AG04449 (cell line): Measurements from ENCODE around the gene CXCL6.

ENCODE experiments used
- CTCF ChIA-PET: fragments of 350-600 bp; formaldehyde crosslinking; extraction: SDS; loops from one replicate; lab custom pipeline; 2021; ENCODE audit warnings: antibody characterized with exemption; lab: Yijun Ruan, JAX
- POLR2A ChIA-PET: fragments of 400-600, 350-600 bp; formaldehyde crosslinking; extraction: SDS; loops from one replicate; lab custom pipeline; 2020; ENCODE audit warnings: antibody characterized with exemption, inconsistent platforms; lab: Yijun Ruan, JAX
- DNase-seq: peaks from one replicate; pipeline ENCODE4 v3.0.0-alpha.2; 2010; ENCODE audit warnings: low read depth, low spot score
- H3K4me3 ChIP-seq: 2 replicates; pipeline ENCODE4 v1.5.1; 2011; ENCODE audit warnings: low read depth, mild to moderate bottlenecking, control low read depth, low read length
- TF ChIP-seq, protein P1 (sequence below): IDR thresholded peaks from one replicate; pipeline ENCODE4 v1.5.1; 2011; ENCODE audit warnings: mild to moderate bottlenecking, moderate library complexity, low read length, control low read depth, inconsistent platforms; ENCODE audit not compliant: insufficient read depth; ENCODE audit errors: missing control alignments

The CXCL6 gene

DNA sequence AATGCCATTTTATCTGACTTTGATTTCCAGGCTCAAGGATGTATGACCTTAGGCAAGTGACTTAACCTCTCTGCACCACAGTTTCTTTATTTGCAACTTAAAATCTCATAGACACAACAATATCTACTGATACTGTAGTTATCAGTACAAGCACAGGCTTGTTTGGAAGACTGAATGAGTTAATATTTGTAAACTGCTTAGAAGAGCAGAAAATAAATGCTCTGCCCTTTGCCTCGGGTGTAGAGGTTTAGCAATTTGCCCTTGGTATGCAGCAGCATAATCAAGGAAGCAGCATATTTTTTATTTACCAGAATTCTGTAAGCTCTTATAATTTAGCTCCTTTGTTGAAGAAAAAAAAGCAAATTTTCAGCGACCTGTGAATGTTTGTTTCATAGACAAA, 29.8 kb downstream of the CXCL6 start:
- DNase-seq, result no peak
- CTCF ChIA-PET, result interaction anchor here (1.2 kb wide), 1 partner anchor 16 kb away, joined by 3 read pairs; no protein-coding TSS in a partner anchor
- H3K4me3 ChIP-seq, result no peak overlapping the region
- TF ChIP-seq, protein P1, sequence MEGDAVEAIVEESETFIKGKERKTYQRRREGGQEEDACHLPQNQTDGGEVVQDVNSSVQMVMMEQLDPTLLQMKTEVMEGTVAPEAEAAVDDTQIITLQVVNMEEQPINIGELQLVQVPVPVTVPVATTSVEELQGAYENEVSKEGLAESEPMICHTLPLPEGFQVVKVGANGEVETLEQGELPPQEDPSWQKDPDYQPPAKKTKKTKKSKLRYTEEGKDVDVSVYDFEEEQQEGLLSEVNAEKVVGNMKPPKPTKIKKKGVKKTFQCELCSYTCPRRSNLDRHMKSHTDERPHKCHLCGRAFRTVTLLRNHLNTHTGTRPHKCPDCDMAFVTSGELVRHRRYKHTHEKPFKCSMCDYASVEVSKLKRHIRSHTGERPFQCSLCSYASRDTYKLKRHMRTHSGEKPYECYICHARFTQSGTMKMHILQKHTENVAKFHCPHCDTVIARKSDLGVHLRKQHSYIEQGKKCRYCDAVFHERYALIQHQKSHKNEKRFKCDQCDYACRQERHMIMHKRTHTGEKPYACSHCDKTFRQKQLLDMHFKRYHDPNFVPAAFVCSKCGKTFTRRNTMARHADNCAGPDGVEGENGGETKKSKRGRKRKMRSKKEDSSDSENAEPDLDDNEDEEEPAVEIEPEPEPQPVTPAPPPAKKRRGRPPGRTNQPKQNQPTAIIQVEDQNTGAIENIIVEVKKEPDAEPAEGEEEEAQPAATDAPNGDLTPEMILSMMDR, result no peak
- POLR2A ChIA-PET, result no interaction called here

DNA sequence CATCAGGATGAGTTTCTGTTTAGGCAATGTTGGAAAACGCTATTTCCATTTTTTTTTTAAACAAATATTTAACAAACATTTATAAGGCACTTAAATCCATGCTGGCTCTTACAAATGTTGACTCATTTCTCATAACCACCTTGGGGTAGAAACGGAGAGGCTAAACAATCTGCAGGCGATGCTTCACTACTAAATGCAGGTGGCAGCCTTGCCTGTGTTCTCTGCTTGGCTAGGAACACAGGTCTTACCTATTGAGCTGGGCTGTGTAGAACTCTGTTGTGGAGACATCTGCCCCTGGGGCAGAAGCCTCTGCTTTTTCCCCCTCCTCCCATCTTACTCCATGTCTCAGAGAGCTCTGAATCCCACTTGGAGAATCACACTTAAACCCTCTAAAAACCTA, 31.3 kb downstream of the CXCL6 start:
- ChIA-PET CTCF (interaction anchor here (1.1 to 1.6 kb wide), 2 partner anchors 11 to 24 kb away, joined by 3 to 4 read pairs; no protein-coding TSS in a partner anchor), POLR2A (no interaction called here)
- TF ChIP-seq, protein P1, result no peak
- H3K4me3 ChIP-seq, result no peak overlapping the region
- no peak for DNase-seq

DNA sequence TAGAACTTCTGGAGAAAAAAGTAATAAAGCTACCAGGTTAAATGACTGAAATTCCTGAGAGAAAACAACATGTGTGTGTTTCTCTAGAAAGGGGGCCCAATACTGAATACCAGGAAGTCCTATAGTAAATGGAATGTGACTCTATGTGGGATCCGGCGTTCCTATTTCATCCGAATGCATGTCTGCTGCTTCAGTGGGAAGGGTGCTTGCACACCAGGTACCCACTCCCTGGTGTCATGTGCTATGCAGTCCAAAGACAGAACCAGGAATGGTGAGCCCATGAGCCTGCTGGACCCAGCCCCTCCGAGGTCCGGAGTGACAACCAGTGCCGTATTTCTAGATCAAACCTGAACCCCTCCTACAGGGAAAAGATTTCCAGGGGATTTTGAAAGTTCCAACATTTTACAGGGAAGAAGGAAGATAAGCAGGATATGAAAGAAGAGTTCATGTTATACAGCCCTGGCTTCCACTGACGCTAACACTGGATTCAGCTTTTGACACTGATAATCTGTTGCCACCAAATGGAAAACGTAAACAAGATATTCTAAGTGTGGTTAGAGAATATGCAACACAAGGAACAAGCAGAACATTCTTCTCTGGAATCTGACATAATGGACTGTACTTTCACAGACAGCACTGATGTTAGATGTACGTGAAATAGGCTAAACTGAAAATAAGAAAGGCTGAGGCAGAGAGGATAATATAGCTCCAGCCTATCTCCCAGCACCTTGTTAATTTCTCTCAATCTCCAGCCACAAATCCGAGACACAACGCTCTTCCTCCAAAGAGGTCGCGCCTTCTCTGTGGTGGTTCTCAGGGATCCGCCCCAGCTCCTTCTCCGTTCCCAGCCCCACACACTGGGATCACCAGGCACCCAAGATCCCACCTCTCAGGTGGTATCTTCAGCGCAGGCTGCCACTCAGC, 32.0 kb downstream of the CXCL6 start:
- ChIA-PET POLR2A (no interaction called here), CTCF (interaction anchor here (1.0 to 1.6 kb wide), 6 partner anchors 9 to 138 kb away, joined by 3 to 6 read pairs (median 4); no protein-coding TSS in a partner anchor)
- TF ChIP-seq, protein P1, result no peak
- no peak for DNase-seq
- peak overlapping the region; percentile 59 for H3K4me3 ChIP-seq

DNA sequence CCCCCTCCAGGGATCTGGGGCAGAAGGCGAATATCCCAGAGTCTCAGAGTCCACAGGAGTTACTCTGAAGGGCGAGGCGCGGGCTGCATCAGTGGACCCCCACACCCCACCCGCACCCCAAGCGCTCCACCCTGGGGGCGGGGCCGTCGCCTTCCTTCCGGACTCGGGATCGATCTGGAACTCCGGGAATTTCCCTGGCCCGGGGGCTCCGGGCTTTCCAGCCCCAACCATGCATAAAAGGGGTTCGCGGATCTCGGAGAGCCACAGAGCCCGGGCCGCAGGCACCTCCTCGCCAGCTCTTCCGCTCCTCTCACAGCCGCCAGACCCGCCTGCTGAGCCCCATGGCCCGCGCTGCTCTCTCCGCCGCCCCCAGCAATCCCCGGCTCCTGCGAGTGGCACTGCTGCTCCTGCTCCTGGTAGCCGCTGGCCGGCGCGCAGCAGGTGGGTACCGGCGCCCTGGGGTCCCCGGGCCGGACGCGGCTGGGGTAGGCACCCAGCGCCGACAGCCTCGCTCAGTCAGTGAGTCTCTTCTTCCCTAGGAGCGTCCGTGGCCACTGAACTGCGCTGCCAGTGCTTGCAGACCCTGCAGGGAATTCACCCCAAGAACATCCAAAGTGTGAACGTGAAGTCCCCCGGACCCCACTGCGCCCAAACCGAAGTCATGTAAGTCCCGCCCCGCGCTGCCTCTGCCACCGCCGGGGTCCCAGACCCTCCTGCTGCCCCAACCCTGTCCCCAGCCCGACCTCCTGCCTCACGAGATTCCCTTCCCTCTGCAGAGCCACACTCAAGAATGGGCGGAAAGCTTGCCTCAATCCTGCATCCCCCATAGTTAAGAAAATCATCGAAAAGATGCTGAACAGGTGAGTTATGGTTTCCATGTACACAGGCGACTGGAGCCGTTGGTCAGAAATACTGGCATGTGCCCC, 32.9 kb downstream of the CXCL6 start, which contains the start of gene CXCL1:
TSS of gene CXCL1 (plus strand) at position 264 of the 926 bp plus-strand sequence. CDS start at position 342, 78 bp downstream.
- TF ChIP-seq, protein P1, result no peak
- peak within 1 kb of the TSS; percentile 59 for H3K4me3 ChIP-seq
- DNase-seq, result no peak
- CTCF ChIA-PET, result interaction anchor here (1.0 to 1.6 kb wide), 6 partner anchors 9 to 139 kb away, joined by 3 to 6 read pairs (median 4); no protein-coding TSS in a partner anchor
- POLR2A ChIA-PET, result no interaction called here

DNA sequence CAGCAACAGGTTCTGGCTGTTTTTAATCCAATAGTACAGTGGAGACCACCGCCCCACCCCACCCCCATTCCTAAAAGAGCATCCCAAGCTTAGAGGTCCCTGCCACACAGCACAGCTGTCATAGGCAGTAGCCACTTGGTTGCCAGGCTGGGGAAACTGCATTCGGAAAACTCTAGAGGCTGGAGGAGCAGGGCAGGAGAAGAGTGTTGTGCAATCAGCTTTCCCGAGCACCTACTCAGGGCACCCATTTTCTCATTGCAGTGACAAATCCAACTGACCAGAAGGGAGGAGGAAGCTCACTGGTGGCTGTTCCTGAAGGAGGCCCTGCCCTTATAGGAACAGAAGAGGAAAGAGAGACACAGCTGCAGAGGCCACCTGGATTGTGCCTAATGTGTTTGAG, 33.8 kb downstream of the CXCL6 start:
- ChIA-PET POLR2A (no interaction called here), CTCF (no interaction called here)
- no peak overlapping the region for H3K4me3 ChIP-seq
- TF ChIP-seq, protein P1, result no peak
- DNase-seq, result no peak
